Endothelial cell (in vitro differentiated cells): ENCODE results near the gene USP6. TPM values are rescaled to one million over a fixed set of nuclear protein-coding genes. Genes with fewer than 3 reads are reported as not detected.
"Not testable (repeated sequence)": the region's sequence is repeated elsewhere in the genome, so short reads cannot be mapped to it uniquely, and the experiment has no call there.

Experiments used
- DNase-seq: peaks from one replicate; pipeline ENCODE4 v3.0.0; 2021; ENCODE audit warnings: low spot score
- H3K27ac Mint-ChIP-seq: one replicate; pipeline ENCODE4 v1.8.0; 2021; ENCODE audit warnings: mixed read lengths, inconsistent platforms; ENCODE audit not compliant: unreplicated experiment
- H3K27me3 Mint-ChIP-seq: one replicate; pipeline ENCODE4 v1.8.0; 2021; ENCODE audit warnings: mild to moderate bottlenecking, moderate library complexity, mixed read lengths, inconsistent platforms; ENCODE audit not compliant: unreplicated experiment
- H3K36me3 Mint-ChIP-seq: one replicate; pipeline ENCODE4 v1.8.0; 2021; ENCODE audit warnings: mild to moderate bottlenecking, low read depth, mixed read lengths, inconsistent platforms; ENCODE audit not compliant: unreplicated experiment
- H3K4me1 Mint-ChIP-seq: one replicate; pipeline ENCODE4 v1.8.0; 2021; ENCODE audit warnings: mild to moderate bottlenecking, mixed read lengths, inconsistent platforms; ENCODE audit not compliant: unreplicated experiment
- H3K4me3 Mint-ChIP-seq: one replicate; pipeline ENCODE4 v1.8.0; 2021; ENCODE audit warnings: mild to moderate bottlenecking, mixed read lengths, inconsistent platforms; ENCODE audit not compliant: unreplicated experiment
- H3K9me3 Mint-ChIP-seq: one replicate; pipeline ENCODE4 v1.8.0; 2021; ENCODE audit warnings: mixed read lengths, inconsistent platforms; ENCODE audit not compliant: unreplicated experiment
- CTCF ChIP-seq: fragments of 200-600 bp; sonication (generic); IDR thresholded peaks from one replicate; pipeline ENCODE4 v1.5.0; 2021; ENCODE audit warnings: antibody characterized with exemption; ENCODE audit not compliant: unreplicated experiment
- long read RNA-seq: library from polyadenylated mRNA; unstranded; transcript quantifications from one replicate; pipeline ENCODE4 v2.0.0, GENCODE V29; 2020; ENCODE audit not compliant: unreplicated experiment
- total RNA-seq: library from RNA; stranded (reverse); fragmentation: NEBNext Ultra II Directional; extraction: Animal tissue kit (Norgen Biotek cat#: 25700); gene quantifications from one replicate; pipeline ENCODE4 v1.2.1, GENCODE V29; 2021; ENCODE audit not compliant: unreplicated experiment

The USP6 gene
- 5.6 TPM for total RNA-seq
- long read RNA-seq = 0 reads

GRCh38 chr17:5115673-5116651 lies at the start of gene USP6:
USP6 (plus strand) TSS chr17:5116032; CDS start chr17:5130368, 14,336 bp downstream.
- Mint-ChIP-seq H3K4me3 (peak within 1 kb of the TSS; percentile 90), H3K9me3 (no peaks in the 10 kb centered on the region), H3K27me3 (peaks cover 9% of the 10 kb centered on the region), H3K36me3 (peaks cover 19% of the 10 kb centered on the region), H3K4me1 (peaks cover 3% of the 10 kb centered on the region), H3K27ac (peak within 1 kb of the TSS; percentile 80)
- DNase-seq = peak; percentile 58
- no peak for TF ChIP-seq CTCF

- Mint-ChIP-seq H3K27ac (no peak overlapping the region), H3K36me3 (no peaks in the 10 kb centered on the region), H3K4me3 (no peak overlapping the region), H3K9me3 (no peaks in the 10 kb centered on the region), H3K27me3 (peaks cover 6% of the 10 kb centered on the region), H3K4me1 (peaks cover 12% of the 10 kb centered on the region)
- TF ChIP-seq CTCF = no peak
- no peak for DNase-seq
Measured at GRCh38 chr17:5068236-5068635, 47.6 kb upstream of the USP6 start.

- peaks cover 6% of the 10 kb centered on the region for H3K27me3 Mint-ChIP-seq
- H3K4me3 Mint-ChIP-seq = no peak overlapping the region
- H3K27ac Mint-ChIP-seq = no peak overlapping the region
- H3K4me1 Mint-ChIP-seq = peaks cover 14% of the 10 kb centered on the region
- no peak for TF ChIP-seq CTCF
- no peak for DNase-seq
- no peaks in the 10 kb centered on the region for H3K9me3 Mint-ChIP-seq
- no peaks in the 10 kb centered on the region for H3K36me3 Mint-ChIP-seq
Measured at GRCh38 chr17:5069724-5070123, 46.1 kb upstream of the USP6 start.

GRCh38 chr17:5075472-5075871 lies 40.4 kb upstream of the USP6 start:
- not testable (repeated sequence) for H3K27ac Mint-ChIP-seq, H3K9me3 Mint-ChIP-seq, H3K4me3 Mint-ChIP-seq, H3K36me3 Mint-ChIP-seq, DNase-seq
- Mint-ChIP-seq H3K27me3 (peaks cover 14% of the 10 kb centered on the region), H3K4me1 (peaks cover 14% of the 10 kb centered on the region)

GRCh38 chr17:5077275-5077674 lies 38.6 kb upstream of the USP6 start:
- not testable (repeated sequence) for H3K36me3 Mint-ChIP-seq, H3K4me3 Mint-ChIP-seq, H3K27ac Mint-ChIP-seq, H3K9me3 Mint-ChIP-seq, H3K4me1 Mint-ChIP-seq, DNase-seq
- H3K27me3 Mint-ChIP-seq = peaks cover 15% of the 10 kb centered on the region

- no peak for TF ChIP-seq CTCF
- no peaks in the 10 kb centered on the region for H3K9me3 Mint-ChIP-seq
- H3K27ac Mint-ChIP-seq = no peak overlapping the region
- H3K4me3 Mint-ChIP-seq = peak overlapping the region; percentile 72
- H3K36me3 Mint-ChIP-seq = no peaks in the 10 kb centered on the region
- H3K4me1 Mint-ChIP-seq = peaks cover 3% of the 10 kb centered on the region
- peaks cover 10% of the 10 kb centered on the region for H3K27me3 Mint-ChIP-seq
- no peak for DNase-seq
Measured at GRCh38 chr17:5077781-5078105, 38.1 kb upstream of the USP6 start.
